ENCODE data around the gene MCL1.
"Not testable (repeated sequence)": the region's sequence is repeated elsewhere in the genome, so short reads cannot be mapped to it uniquely, and the experiment has no call there.

MCL1 gene

GRCh38 chr1:150566589-150567340, 12.6 kb downstream of the MCL1 start:
- Histone ChIP-seq H3K9me3 (ENCODE audit: insufficient read depth, low read depth, low read length) (no peaks in the 10 kb centered on the region), H3K4me3 (ENCODE audit: low read length) (peak overlapping the region; percentile 62; the same call in 1 of the 2 replicates), H3K27me3 (ENCODE audit: insufficient read depth, low read length) (no peaks in the 10 kb centered on the region), H3K9ac (ENCODE audit: low read depth, low read length) (peak overlapping the region; percentile 90; the same call in 1 of the 2 replicates), H3K4me1 (ENCODE audit: insufficient read depth, low read length) (peaks cover 56% of the 10 kb centered on the region), H3K27ac (ENCODE audit: low read length) (peak overlapping the region; percentile 94), H3K36me3 (ENCODE audit: insufficient read depth, low read depth, low read length) (peaks cover 14% of the 10 kb centered on the region)

- not testable (repeated sequence) for H3K36me3 ChIP-seq (ENCODE audit: insufficient read depth, low read depth, low read length); H3K9ac ChIP-seq (ENCODE audit: low read depth, low read length); H3K27me3 ChIP-seq (ENCODE audit: insufficient read depth, low read length); H3K4me3 ChIP-seq (ENCODE audit: low read length); H3K9me3 ChIP-seq (ENCODE audit: insufficient read depth, low read depth, low read length); H3K27ac ChIP-seq (ENCODE audit: low read length)
- peaks cover 56% of the 10 kb centered on the region for H3K4me1 ChIP-seq (ENCODE audit: insufficient read depth, low read length)
These were observed 14.0 kb downstream of the MCL1 start for GRCh38 chr1:150565240-150565991.

DNA sequence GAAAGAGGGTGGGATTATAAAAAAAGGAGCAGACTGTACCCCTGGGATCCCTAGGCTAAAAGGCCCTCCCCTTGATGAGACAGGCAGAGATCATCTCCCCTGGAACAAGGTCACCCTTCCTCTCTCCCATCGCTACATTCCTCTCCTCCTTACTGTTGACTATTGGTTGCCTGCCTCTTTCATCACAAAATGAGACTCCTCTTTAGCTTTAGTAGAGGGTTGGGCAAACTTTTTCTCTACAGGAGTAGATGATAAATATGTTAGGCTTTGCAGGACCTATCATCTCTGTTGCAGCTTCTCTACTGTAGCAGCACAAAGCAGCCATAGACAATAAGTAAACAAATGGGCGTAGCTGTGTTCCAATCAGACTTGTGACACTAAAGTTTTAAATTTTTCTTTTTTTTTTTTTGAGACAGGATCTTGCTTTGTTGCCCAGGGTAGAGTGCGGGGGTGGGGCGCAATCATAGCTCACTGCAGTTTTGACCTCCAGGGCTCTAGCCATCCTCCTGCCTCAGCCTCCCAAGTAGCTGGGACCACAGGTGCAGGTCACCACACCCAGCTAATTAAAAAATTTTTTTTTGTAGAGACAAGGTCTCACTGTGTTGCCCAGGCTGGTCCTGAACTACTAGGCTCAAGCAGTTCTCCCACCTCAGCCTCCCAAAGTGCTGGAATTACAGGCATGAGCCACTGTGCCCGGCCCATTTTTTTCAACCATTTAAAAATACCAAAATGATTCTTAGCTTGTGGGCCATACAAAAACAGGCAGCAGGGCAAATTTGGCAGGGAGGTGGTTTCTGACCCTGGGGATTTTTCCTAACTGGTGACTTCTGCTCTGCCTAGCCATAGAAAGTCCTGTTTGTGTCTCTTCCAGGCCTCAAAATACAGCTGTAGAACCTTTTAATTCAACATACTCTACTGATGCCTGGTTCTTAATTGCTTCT, 15.1 kb downstream of the MCL1 start:
- Histone ChIP-seq H3K4me3 (ENCODE audit: low read length) (no peak overlapping the region), H3K9ac (ENCODE audit: low read depth, low read length) (peak overlapping the region; percentile 5; the same call in 1 of the 2 replicates), H3K27me3 (ENCODE audit: insufficient read depth, low read length) (no peaks in the 10 kb centered on the region), H3K27ac (ENCODE audit: low read length) (peak overlapping the region; percentile 58), H3K4me1 (ENCODE audit: insufficient read depth, low read length) (peaks cover 51% of the 10 kb centered on the region), H3K9me3 (ENCODE audit: insufficient read depth, low read depth, low read length) (no peaks in the 10 kb centered on the region), H3K36me3 (ENCODE audit: insufficient read depth, low read depth, low read length) (no peaks in the 10 kb centered on the region)

- H3K4me3 ChIP-seq (ENCODE audit: low read length) = peak overlapping the region; percentile 92; the same call in 1 of the 2 replicates
These were observed 15.9 kb downstream of the MCL1 start for GRCh38 chr1:150563340-150564038.

GRCh38 chr1:150562446-150563339, 16.7 kb downstream of the MCL1 start:
- H3K4me1 ChIP-seq (ENCODE audit: insufficient read depth, low read length) = peaks cover 40% of the 10 kb centered on the region
- no peaks in the 10 kb centered on the region for H3K36me3 ChIP-seq (ENCODE audit: insufficient read depth, low read depth, low read length)
- no peaks in the 10 kb centered on the region for H3K9me3 ChIP-seq (ENCODE audit: insufficient read depth, low read depth, low read length)
- no peaks in the 10 kb centered on the region for H3K27me3 ChIP-seq (ENCODE audit: insufficient read depth, low read length)
- peak overlapping the region; percentile 58 for H3K27ac ChIP-seq (ENCODE audit: low read length)
- peak overlapping the region; percentile 92 for H3K4me3 ChIP-seq (ENCODE audit: low read length)
- peak overlapping the region; percentile 92 for H3K9ac ChIP-seq (ENCODE audit: low read depth, low read length)

More at GRCh38 chr1:150563340-150564038, 15.9 kb downstream of the MCL1 start:
- Histone ChIP-seq H3K4me1 (ENCODE audit: insufficient read depth, low read length) (peaks cover 45% of the 10 kb centered on the region), H3K27ac (ENCODE audit: low read length) (peak overlapping the region; percentile 58), H3K27me3 (ENCODE audit: insufficient read depth, low read length) (no peaks in the 10 kb centered on the region), H3K9me3 (ENCODE audit: insufficient read depth, low read depth, low read length) (no peaks in the 10 kb centered on the region), H3K9ac (ENCODE audit: low read depth, low read length) (peak overlapping the region; percentile 92; the same call in 1 of the 2 replicates), H3K36me3 (ENCODE audit: insufficient read depth, low read depth, low read length) (no peaks in the 10 kb centered on the region)

DNA sequence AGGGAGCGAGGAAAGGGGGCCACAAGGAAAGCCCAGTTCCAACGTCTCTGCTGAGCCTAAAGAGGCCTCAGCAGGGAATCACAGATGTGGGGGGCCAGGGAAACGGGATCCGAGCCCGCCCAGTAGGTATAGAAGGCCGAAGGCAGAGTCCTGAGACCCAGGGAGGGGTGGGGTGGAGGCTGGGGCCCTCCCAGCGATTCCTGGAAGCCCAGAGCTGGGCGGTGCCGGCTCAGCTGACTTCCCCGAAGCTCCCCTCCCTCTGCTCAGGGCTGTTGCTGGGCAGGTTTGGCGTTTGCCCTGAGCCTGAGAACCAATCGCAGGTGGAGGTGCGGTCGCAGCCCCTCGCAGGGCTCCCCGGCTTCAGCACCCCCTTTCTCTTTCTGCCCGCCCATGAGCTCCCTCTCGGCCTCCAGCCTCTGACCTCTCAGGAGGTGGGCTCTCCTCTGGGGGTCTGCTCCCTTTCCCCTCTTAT, 17.4 kb downstream of the MCL1 start:
- H3K4me1 ChIP-seq (ENCODE audit: insufficient read depth, low read length) = peaks cover 34% of the 10 kb centered on the region
- peak overlapping the region; percentile 88 for H3K27ac ChIP-seq (ENCODE audit: low read length)
- H3K9ac ChIP-seq (ENCODE audit: low read depth, low read length) = peak overlapping the region; percentile 92
- H3K4me3 ChIP-seq (ENCODE audit: low read length) = peak overlapping the region; percentile 92
- no peaks in the 10 kb centered on the region for H3K9me3 ChIP-seq (ENCODE audit: insufficient read depth, low read depth, low read length)
- H3K36me3 ChIP-seq (ENCODE audit: insufficient read depth, low read depth, low read length) = no peaks in the 10 kb centered on the region
- no peaks in the 10 kb centered on the region for H3K27me3 ChIP-seq (ENCODE audit: insufficient read depth, low read length)

DNA sequence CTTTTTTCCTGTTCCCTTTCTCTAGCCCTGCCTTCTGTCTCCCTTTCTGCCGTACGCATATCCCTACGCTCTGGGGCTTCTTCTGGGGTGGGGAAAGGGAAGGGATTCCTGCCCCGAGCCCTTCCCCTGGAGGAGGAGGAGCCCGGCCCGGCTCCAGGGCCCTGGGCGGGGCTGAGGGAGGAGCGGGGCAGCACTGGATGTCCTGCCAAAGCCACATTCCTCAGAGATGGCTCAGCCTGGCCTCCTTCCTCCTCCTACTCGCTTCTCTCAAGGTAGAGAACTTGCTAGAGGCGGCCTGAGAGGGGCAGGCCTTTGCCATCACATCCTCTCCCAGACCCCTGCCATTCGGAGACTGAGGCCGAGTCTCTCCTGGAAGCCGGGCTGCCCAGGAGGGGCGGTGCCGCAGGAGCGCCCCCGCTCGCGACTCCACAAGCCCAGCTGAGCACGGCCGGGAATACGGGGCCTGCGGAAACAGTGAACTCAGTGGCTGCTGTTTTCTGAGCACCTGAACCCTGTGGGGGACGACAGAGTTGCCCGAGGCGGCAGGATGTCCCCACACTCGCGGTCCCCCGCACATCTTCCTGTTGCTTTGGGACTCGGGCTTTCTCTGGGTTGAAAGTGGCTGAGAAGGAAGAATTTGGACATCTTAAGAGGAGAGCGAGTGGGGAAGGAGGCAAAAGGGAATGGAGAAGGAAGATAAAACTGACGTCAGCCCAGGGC, 18.0 kb downstream of the MCL1 start:
- H3K27me3 ChIP-seq (ENCODE audit: insufficient read depth, low read length) = no peaks in the 10 kb centered on the region
- H3K9me3 ChIP-seq (ENCODE audit: insufficient read depth, low read depth, low read length) = no peaks in the 10 kb centered on the region
- H3K4me3 ChIP-seq (ENCODE audit: low read length) = peak overlapping the region; percentile 92
- H3K27ac ChIP-seq (ENCODE audit: low read length) = peak overlapping the region; percentile 88
- peaks cover 28% of the 10 kb centered on the region for H3K4me1 ChIP-seq (ENCODE audit: insufficient read depth, low read length)
- no peaks in the 10 kb centered on the region for H3K36me3 ChIP-seq (ENCODE audit: insufficient read depth, low read depth, low read length)
- H3K9ac ChIP-seq (ENCODE audit: low read depth, low read length) = peak overlapping the region; percentile 92

DNA sequence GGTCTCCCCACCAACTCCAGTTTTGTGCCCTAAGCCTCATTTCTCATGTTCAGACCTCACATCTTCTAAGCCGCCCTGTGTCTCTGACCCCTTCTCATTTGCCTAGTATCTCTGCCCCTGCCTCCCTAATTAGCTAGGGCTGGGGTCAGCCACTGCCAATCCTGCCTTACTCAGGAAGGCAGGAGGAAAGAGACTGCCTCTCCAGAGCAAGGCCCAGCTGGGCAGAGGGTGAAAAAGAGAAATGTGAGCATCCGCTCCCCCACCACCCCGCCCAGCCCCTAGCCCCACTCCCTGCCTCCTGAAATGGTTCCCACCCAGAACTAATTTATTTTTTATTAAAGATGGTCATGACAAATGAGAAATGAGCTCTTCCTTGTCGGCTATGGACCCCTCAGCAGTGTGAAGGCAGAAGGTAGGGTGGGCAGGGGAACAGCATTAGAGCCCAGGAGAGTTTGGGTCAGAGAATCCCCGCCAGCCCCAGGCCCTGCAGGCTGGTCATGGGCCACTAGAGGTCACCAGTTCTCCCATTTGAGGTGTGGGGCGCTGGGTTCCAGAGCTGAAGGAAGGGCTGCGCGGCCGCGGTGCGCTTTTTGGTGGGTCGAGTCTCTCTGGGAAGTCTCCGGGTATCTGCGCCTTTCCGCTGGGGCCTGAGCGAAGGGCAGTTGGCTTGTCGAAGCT, 18.7 kb downstream of the MCL1 start:
- no peaks in the 10 kb centered on the region for H3K27me3 ChIP-seq (ENCODE audit: insufficient read depth, low read length)
- peak overlapping the region; percentile 88 for H3K27ac ChIP-seq (ENCODE audit: low read length)
- peak overlapping the region; percentile 92 for H3K9ac ChIP-seq (ENCODE audit: low read depth, low read length)
- peaks cover 28% of the 10 kb centered on the region for H3K4me1 ChIP-seq (ENCODE audit: insufficient read depth, low read length)
- H3K4me3 ChIP-seq (ENCODE audit: low read length) = peak overlapping the region; percentile 92
- H3K9me3 ChIP-seq (ENCODE audit: insufficient read depth, low read depth, low read length) = no peaks in the 10 kb centered on the region
- H3K36me3 ChIP-seq (ENCODE audit: insufficient read depth, low read depth, low read length) = no peaks in the 10 kb centered on the region

DNA sequence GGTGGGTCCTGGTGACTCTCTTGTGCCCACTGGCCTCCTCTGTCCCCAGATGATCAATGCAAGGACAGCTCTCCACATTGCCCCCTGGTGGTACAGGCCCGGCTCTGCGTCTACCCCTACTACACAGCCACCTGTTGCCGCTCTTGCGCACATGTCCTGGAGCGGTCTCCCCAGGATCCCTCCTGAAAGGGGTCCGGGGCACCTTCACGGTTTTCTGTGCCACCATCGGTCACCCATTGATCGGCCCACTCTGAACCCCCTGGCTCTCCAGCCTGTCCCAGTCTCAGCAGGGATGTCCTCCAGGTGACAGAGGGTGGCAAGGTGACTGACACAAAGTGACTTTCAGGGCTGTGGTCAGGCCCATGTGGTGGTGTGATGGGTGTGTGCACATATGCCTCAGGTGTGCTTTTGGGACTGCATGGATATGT, 19.4 kb downstream of the MCL1 start:
- no peak overlapping the region for H3K27ac ChIP-seq (ENCODE audit: low read length)
- no peaks in the 10 kb centered on the region for H3K9me3 ChIP-seq (ENCODE audit: insufficient read depth, low read depth, low read length)
- no peak overlapping the region for H3K4me3 ChIP-seq (ENCODE audit: low read length)
- no peaks in the 10 kb centered on the region for H3K27me3 ChIP-seq (ENCODE audit: insufficient read depth, low read length)
- peaks cover 28% of the 10 kb centered on the region for H3K4me1 ChIP-seq (ENCODE audit: insufficient read depth, low read length)
- H3K9ac ChIP-seq (ENCODE audit: low read depth, low read length) = peak overlapping the region; percentile 92; the same call in 1 of the 2 replicates
- no peaks in the 10 kb centered on the region for H3K36me3 ChIP-seq (ENCODE audit: insufficient read depth, low read depth, low read length)

Data from iPS-20b (cell line).